Tongue (tissue), 2 donors: ENCODE measurements around the gene PKP4. TPM values are rescaled to one million over a fixed set of nuclear protein-coding genes. Genes with fewer than 3 reads are reported as not detected.

Source experiments
- DNase-seq: peaks from one replicate; pipeline ENCODE4 v3.0.0-alpha.2; 2015
- total RNA-seq: library from RNA; depleted of rRNA; stranded (reverse); fragments of >200 nt; gene quantifications from one replicate; pipeline ENCODE4 v1.2.3, GENCODE V29; 2014

Gene PKP4
- total RNA-seq, 1 donor from 2014 or later: 52.1 TPM

- DNase-seq: peak; percentile 16
Measured at GRCh38 chr2:158600155-158600802, 143.5 kb downstream of the PKP4 start.

GRCh38 chr2:158602027-158602426 is 145.3 kb downstream of the PKP4 start:
- no peak for DNase-seq

GRCh38 chr2:158603205-158603604 is 146.5 kb downstream of the PKP4 start:
- no peak for DNase-seq

GRCh38 chr2:158603986-158604385 is 147.2 kb downstream of the PKP4 start:
- DNase-seq: no peak

- DNase-seq: peak; percentile 17
Measured at GRCh38 chr2:158610059-158610458, 153.3 kb downstream of the PKP4 start.

GRCh38 chr2:158616480-158617000 is 159.8 kb downstream of the PKP4 start:
- DNase-seq: no peak

- DNase-seq: no peak
Measured at GRCh38 chr2:158618891-158619490, 162.2 kb downstream of the PKP4 start.

- DNase-seq: no peak
Measured at GRCh38 chr2:158619496-158619895, 162.7 kb downstream of the PKP4 start.

GRCh38 chr2:158620656-158621055 is 163.9 kb downstream of the PKP4 start:
- DNase-seq: no peak

GRCh38 chr2:158624071-158624667 is 167.4 kb downstream of the PKP4 start:
- no peak for DNase-seq

GRCh38 chr2:158624961-158625360 is 168.2 kb downstream of the PKP4 start:
- no peak for DNase-seq

- DNase-seq: no peak
Measured at GRCh38 chr2:158629116-158629515, 172.4 kb downstream of the PKP4 start.

- DNase-seq: no peak
Measured at GRCh38 chr2:158633261-158633660, 176.5 kb downstream of the PKP4 start.

- DNase-seq: no peak
Measured at GRCh38 chr2:158634627-158635026, 177.9 kb downstream of the PKP4 start.

GRCh38 chr2:158635961-158636601 is 179.3 kb downstream of the PKP4 start:
- DNase-seq: no peak

GRCh38 chr2:158637357-158637756 is 180.6 kb downstream of the PKP4 start:
- DNase-seq: no peak

- DNase-seq: no peak
Measured at GRCh38 chr2:158644139-158644538, 187.4 kb downstream of the PKP4 start.

GRCh38 chr2:158645299-158645698 is 188.5 kb downstream of the PKP4 start:
- no peak for DNase-seq

- DNase-seq: no peak
Measured at GRCh38 chr2:158647436-158648231, 190.9 kb downstream of the PKP4 start.

GRCh38 chr2:158649846-158650245 is 193.1 kb downstream of the PKP4 start:
- DNase-seq: no peak

- no peak for DNase-seq
Measured at GRCh38 chr2:158650646-158651357, 194.1 kb downstream of the PKP4 start.
